NCI-H526 (cell line): ENCODE data around the gene RPA1.
"Not testable (repeated sequence)": the region's sequence is repeated elsewhere in the genome, so short reads cannot be mapped to it uniquely, and the experiment has no call there.

Experiments used
- DNase-seq, 2 experiments: peaks; one replicate each; lab custom pipeline; 2025; lab: John Stamatoyannopoulos, UW

RPA1 gene

DNA sequence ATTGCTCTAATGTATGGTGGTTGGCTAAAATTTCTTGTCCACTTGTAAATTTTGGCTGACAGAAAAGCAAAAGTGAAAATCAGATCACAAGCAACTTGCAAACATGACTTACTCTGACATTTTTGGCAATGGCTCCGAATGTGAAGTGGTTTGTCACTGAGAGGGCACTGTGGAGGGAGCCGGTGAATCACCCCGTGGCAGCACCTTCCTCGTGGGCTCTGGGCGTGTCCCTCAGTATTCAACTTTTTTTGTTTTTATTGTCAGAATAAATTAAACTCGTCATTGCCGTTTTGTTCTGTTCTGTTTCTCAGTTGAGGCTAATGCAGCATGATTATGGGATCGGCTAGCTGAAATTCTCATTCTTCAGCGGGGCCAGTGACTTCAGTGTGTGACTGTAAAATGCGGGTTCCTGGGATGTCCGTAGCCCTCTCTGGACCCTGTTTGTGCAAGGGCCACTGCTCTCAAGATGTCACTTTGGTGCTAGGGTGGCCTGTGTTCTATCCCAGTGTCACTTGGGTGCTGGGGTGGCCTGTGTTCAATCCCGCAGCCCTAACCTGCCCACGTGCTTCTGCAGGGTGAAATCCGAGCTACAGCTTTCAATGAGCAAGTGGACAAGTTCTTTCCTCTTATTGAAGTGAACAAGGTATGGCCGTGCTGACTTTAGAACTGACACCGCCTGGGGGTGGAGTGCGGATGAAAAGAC lies 48.8 kb downstream of the RPA1 start:
- no peak for DNase-seq

DNA sequence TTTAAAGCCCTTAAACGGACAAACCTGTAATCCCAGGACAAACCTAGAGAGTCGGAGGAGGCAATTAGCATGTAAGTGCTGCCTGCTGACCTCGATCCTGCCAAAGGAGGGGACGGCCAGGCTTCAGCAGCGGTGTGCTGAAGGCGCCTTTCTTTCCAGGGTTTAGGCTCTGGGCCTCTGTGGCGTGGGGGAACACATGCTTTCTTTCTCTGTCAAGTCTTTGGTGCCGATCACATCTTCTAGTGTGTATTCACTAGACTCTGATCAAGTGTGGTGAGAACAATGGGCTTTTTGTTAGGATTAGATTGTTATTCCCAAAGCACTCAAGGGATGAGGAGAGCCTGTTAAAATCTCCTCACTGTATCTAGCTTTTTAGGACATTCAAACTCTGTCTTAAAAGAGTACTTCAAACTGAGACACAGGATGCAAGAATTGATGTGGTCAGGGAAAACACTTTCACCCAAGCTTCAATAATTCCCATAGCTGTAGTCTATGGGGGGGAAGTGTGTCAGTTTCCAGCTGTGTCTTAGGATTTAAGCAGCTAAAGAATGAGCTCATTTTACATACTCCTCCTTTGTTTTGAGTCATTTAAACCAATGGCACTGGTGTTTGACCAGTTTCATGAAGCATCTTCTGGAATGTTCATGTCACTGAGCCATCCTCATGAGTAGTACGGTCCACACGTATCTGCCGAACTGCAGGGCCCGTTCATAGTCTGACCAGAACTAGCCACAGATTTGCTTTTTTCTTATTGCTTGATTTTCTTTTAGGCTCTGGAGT lies 51.2 kb downstream of the RPA1 start:
- no peak for DNase-seq

DNA sequence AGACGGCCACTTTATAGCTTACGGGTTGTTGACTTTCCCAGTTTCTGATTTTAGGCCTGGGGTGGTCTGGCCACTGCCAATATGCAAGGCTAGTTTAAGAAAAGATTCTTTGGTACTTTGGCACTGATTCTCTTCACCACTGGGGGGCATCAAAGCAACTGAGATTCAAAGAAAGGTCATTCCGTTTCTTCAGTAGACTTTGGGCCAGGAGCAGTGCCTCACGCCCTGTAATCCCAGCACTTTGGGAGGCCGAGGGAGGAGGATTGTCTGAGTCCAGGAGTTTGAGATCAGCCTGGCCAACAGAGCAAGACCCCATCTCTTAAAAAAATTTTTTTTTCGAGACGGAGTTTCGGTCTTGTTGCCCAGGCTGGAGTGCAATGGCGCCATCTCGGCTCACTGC lies 53.0 kb downstream of the RPA1 start:
- peak in 1 of 2 experiments; percentile 34 for DNase-seq

DNA sequence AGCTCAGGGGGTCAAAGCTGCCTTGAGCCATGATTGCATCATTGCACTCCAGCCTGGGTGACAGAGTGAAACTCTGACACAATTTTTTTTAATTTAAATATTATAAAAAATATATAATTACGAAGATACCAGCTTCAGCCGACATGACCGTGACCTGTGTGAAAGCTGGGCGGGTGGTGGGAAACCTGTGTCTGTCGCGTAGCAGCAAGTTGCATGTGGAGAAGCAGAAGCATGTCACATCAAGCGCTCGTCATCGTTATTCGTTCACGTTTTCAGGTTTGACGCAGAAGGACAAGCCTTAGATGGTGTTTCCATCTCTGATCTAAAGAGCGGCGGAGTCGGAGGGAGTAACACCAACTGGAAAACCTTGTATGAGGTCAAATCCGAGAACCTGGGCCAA lies 53.7 kb downstream of the RPA1 start:
- no peak for DNase-seq

DNA sequence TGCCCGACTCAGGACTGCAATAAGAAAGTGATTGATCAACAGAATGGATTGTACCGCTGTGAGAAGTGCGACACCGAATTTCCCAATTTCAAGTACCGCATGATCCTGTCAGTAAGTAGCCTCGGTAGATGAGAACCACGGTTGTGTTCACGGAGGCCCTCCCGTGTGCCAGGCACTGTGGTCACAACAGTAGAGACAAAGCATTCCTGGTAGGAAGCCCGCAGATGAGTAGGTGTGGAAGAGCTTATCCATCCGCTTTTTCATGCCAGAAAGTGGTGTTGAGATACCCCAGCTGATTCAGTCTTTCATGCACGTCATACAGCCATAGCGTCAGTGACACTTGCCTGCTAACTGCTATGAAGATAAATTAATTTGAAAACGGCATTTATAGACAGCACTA lies 58.9 kb downstream of the RPA1 start:
- no peak for DNase-seq

DNA sequence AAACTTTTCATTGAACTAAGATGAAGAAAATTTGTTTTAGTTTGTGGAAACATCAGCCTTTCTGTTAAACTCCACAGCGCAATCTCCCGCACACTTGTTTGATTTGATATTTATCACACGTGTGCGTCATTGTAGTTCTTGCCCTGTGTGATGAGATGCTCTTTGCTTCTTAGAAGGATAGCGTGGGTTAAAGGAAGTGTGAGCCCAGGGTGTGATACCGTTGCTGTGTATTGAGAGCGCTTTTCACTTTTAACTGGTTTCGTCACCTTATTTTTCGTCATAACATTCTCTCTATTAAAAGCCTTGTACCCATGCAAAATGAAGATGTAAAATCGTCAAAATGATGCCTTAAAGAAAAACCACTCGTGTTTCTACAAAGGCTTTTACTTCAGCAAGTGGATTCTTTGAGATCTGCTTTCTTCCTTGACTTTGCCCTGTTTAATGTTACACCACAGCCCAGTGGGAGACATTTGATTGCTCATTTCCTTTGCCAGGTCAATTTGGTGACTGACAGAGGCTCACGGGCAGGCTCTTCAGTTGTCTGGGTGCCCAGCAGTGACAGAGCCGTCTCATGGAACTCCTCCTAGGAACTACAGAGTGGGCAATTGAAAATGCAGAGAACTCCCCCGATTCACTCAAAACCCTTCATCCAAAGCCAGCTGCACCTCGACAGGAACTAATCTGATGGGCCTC lies 61.1 kb downstream of the RPA1 start:
- DNase-seq, result no peak

DNA sequence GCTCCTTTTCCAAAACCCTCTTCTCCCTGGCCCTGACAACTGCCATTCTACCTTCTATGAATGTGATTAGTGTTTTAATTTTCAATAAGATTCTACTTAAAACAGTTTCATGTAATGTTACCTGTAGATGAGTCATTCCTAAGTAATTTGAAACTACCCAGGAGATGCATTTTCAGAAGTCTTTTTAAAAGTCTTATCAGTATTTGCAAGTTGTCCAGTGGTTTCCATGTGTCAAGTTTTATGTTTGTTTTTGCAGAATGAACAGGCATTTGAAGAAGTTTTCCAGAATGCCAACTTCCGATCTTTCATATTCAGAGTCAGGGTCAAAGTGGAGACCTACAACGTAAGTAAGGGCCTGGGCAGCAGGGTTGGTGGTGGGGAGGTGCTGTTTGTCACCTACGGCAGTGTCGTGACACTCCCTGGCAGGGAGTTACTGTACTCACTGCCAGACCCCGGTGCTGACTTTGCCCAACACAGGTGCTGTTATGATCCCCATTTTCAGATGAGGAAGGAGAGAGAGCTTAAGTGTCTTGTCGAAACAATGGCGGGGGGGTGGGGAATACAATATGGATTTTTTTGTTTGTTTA lies 65.0 kb downstream of the RPA1 start:
- DNase-seq, result no peak

DNA sequence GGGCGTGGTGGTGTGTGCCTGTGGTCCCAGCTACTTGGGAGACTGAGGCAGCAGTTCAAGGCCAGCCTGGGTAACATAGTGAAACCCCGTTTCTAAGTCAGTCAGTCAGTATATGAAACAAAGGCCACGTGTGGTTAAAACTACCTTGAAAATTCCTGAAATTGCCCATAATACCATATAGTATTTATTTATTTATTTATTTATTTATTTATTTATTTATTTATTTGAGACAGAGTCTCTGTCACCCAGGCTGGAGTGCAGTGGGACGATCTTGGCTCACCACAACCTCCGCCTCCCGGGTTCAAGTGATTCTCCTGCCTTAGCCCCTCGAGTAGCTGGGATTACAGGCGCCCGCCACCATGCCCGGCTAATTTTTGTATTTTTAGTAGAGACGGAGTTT lies 65.7 kb downstream of the RPA1 start:
- not testable (repeated sequence) for DNase-seq

DNA sequence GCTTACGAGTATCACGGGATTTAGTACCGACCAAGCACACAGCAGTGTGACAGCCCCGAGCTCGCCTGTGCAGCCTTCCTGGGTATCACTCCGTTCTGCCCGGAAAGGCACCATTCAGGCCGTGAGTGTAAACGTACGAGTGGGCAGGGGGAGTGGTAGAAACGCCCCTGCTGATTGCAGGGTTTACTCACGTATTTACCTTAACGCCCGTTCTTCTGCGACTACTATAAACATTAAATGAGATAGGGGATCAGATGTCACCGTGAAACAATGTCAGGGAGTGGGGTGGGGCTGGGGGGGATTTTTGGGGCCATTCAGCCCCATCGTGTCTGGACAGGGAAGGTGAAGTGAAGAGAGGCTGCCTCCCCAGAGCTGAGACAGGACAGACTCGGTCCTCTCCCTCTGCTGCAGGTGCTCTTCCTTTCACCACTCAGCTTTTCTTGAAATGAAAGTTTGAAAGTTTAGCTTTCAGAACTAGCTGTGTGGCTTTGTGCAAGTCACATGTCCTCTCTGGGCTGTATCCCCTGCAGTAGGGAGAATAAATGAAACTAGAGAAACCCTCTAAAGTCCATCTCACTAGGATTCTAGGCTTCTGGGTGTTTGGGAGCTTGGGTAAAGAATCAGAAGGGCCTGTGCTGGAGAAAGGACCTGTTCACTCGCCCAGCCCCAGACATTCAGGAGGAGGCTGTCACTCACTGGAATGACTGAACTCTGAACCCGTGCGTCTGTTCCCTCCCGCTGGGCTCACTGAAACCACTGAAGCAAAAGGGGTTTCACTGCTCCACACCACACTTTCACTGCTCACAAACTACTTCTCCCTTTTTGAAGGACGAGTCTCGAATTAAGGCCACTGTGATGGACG lies 66.7 kb downstream of the RPA1 start:
- no peak for DNase-seq

DNA sequence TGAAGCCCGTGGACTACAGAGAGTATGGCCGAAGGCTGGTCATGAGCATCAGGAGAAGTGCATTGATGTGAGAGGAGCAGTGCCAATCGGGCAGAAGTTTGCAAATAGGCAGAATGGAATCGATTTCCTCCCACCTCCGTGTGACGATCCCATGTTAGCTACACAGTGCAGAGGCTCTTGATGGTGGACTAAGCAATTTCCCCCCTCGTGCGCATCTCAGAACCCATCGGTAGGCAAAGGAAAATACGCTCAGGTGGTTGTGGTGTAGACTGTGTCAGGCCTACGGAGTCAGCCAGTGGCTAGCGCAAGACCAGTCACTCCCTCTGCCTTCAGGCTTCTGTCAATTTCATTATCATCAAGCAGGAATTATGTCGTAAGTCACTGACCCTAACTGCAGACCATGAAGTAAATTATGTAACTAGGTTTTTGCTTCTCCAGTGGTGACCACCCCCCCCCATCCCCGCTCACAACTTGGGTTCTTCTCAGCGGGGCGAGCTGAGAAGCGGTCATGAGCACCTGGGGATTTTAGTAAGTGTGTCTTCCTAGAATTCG lies 67.4 kb downstream of the RPA1 start:
- DNase-seq, result no peak

DNA sequence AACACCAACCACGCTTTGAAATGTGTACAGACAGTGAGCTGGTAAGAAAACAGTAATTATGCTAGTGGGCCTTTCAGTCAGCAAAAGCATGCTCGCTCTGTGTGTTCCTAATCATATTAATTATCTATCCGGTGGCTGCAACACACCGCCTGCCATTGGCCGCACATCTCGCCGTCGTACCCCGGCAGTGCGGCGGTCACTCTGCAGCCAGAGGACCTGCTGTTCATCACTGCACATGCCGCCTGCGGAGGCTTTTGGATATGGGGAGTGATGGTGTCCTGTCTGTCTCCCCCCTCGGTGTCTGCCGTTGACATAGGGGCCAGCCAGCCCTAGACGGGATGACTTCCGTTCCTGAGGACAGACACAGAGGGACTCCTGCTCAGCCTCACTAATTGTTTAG lies 68.5 kb downstream of the RPA1 start:
- no peak for DNase-seq

DNA sequence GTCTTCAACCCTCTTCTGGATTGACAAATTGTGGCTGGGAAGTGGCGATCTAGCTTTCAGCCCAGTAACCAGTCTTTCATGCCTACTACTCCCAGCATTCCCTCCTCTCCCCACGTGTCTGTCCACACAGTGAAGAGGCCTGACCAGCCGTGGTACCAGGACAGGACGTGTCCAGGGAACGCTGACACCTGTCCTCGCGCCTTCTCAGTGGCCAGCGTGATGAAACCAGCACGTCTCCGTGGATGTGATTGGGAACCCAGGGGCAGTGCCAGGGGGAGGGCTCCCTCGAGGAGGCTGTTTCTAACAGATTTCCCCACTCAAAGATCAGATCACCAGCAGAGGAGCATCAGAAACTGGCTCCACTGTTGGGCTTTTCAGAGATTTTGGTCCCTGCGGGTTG lies 69.1 kb downstream of the RPA1 start:
- DNase-seq, result no peak

DNA sequence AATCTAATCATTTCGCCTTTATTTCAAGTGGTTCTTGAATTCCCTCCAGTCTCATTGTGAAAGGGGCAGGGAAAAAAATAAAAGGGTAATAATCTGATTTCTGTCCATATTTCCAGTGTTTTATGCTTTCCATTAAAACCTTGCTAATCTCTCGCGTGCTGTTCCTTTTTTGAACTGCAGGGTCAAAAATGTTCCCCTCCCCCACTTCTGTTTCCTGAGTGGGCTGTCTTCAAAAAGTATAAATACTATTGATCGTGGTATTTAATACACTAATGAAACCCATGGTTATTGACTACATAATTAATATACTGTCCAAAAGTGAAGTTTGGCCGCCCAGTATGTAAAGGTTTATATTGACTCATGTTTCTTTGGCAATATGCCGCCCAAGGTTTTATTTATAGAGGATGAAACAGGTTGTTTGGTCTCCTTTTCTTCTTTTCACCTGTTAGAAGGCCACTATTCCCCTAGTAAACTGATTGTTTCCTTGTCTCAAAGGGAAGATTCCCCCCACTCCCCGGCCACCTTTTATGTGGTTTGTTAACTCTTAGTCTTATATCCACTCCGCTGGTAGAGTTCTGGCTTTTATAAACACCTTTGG lies 69.7 kb downstream of the RPA1 start:
- no peak for DNase-seq

DNA sequence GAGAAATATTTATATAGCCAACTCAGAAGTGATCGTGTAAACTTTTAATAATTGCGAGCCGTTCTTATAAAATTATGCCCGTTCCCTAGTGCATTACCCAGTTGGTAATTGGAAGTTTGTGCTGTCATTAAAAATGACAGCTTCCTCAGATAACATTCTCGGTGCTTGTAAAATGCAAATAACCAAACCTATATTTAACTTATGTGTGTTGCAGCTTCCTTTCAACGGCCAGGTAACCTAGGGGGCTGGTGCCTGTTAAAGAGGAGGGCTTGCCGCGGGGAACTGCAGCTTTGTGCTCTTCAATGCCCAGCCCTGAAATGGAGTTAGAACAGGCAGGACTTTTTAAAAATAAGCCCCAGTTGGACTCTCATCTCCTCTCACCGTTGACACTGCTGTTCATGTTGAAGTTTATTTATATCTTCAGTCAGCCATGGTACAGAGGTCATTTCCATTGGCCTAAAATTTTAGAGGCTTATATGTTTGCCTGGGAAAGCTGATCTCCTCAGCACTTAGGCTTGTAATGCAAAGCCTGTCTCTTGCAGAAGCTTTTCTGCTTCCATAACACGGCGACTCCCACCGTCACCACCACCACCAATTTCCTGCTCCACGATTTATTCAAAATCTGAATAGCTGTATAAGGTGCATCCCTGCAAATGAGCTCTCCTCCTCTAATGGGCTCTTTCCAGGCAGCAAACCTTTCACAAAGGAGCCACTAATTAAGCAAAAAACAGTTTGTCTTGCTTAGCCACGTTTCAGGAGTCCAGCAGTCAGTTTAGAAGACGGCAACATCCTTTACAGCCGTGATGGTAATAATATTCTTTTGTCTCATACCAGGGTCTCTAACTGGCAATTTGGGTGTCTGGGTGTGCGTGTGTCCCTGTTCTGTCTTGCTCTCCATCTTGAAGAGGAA lies 74.7 kb downstream of the RPA1 start:
- DNase-seq, result peak; percentile 68 to 69

DNA sequence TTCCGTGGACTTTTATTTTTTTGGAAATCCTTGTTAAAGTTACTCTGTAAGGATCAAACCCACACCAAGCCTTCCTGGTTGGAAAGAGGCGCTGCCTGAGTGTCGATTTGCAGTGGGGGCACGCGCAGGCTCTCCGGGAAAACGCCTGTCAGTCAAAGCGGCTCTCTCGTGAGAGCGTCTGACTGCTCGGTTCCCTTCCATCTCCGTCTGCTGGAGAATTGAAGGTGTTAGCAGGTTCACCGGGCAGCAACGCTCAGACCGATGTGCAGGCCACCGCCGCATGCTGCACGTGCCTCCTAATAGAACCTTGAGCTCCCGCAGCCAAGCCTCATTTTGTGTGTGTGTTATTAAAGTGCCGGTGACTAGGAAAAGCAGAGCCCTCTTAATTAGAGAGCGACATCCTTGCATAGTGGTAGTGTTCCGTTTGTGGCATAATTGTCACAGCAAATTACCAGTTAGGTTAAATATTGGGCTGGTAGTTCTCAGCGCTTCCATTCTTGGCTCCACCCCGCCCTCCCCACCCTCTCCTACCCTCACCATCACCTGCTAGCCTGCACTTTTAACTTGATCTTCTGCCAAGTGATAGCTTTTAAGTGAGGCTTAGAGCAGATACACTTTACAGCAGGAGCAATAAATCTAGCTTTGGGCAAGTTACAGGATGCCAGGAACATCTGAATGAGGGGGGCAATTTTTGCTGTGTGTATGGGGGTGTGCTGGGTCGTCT lies 75.5 kb downstream of the RPA1 start:
- peak in 1 of 2 experiments; percentile 51 for DNase-seq

DNA sequence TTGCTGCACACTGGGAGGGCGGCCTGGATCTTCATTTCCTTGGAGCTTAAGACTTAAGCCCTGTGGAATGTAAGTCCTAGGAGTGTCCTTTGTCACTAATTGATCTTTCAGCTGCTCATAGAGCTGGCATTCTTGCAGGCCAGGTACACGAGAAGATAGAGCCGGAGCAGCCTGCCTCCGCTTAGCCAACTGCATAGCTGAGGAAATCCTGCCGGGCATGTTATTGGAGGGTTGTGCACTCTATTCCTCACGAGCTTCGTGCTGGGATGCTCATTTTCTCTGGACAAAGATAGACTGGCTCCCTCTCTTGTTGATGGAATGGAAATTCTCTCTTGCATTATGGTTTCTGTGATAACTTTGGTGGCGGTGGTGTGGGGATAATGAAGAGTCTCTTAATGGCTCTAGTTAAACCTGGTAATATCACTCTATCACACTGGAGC lies 76.9 kb downstream of the RPA1 start:
- no peak for DNase-seq

DNA sequence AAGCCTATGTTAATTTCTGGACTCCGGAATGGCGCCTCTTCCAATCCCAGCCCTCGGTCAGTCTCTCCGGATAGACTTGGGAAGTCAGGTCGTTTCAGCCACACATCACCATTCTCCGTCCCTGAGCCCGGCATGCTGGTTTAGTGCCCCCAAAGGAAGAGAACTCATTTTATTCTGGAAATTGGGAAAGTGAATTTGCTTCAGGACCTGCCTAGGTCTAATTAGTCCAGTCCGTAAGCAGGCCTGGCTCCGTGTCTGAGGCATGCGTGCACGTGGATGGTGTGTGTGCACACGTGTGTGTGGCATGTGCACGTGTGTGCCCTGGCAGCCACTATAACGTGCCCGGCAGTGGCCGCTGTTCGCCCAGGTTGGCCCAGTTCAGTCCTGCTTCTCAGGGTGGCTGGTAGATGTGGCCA lies 77.4 kb downstream of the RPA1 start:
- peak in 1 of 2 experiments; percentile 22 for DNase-seq

DNA sequence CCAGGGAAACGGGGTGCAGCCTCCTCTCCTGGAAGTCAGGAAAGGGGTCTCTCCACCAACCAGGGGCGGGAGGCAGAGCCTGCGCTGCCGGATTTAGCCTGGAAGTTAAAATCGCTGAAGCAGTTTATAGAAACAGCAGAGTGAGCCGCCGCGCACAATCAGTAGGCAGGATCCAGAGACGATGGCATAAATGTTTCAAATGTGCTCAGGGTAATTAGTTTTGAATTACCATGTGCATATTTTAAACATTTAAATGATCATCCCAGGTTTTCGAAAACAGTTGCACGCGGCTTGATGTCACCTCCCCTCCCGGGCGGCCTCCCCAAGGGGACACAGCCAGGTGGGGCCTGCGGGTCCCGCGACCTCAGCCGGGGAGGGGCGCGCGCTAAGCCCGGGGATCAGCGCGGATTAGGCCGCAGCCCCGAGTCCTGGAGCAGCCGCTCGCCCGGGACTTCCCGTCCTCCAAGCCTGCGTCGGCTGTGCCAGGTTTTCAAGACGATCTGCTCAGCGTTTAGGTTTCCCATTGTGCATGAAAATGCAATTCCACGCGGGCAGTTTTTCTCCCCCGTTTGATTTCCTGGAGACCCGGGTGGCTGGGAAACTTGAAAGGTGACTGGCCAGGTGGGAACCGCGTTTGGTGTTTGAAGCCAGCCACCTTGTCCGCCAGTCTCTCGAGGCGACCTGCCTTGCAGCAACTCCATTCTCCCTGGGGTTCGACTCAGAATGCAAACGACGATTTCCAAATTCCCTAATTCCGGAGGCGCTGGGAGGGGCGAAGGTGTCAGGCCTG lies 78.3 kb downstream of the RPA1 start:
- peak; percentile 31 to 62 for DNase-seq
